GM23248 (cell line): ENCODE data around the gene FOXE3.

Source experiments
- EZH2 ChIP-seq: fragments of 200-600 bp; sonication (generic); IDR thresholded peaks from 2 replicates; pipeline ENCODE4 v1.6.1; 2018; ENCODE audit warnings: antibody characterized with exemption, mild to moderate bottlenecking; ENCODE audit not compliant: insufficient read depth, poor library complexity, severe bottlenecking
- EZH2phosphoT487 ChIP-seq: fragments of 200-600 bp; sonication (generic); IDR thresholded peaks from 2 replicates; pipeline ENCODE4 v1.6.1; 2018; ENCODE audit warnings: antibody characterized with exemption, moderate library complexity, mild to moderate bottlenecking, low read depth; ENCODE audit not compliant: insufficient read depth

DNA sequence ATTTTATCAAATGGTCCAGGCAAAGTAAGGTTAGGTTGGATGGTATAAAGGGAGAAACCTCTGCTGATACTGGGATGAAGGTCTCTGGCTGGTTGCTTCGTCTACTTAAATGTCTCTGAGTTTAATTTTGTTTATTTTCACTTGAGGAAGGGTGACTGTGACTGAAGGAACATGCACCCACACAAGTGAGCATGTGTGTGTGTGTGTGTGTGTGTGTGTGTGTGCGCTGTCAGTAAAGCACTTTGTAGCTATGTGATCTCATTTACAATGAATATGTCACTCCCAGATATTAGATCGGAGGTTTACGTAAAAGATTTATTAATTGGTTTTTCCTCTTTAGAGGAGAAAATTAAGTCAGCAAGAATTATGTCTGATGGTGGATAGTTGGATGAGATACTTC lies 26.1 kb downstream of the FOXE3 start:
- TF ChIP-seq EZH2phosphoT487 (no peak), EZH2 (no peak)
